Measurements from ENCODE around the gene TCTN2.

GRCh38 chr12:123726962-123727361 is 56.0 kb downstream of the TCTN2 start:
- TF ChIP-seq CTCF (IDR thresholded peaks at IDR 0.05; ENCODE audit: poor library complexity, severe bottlenecking) = no peak
- TF ChIP-seq RAD21 (conservative IDR thresholded peaks at IDR 0.05) = no peak
- no peak for TF ChIP-seq EP300 (conservative IDR thresholded peaks at IDR 0.05; ENCODE audit: poor library complexity, severe bottlenecking)
- no peak for TF ChIP-seq POLR2AphosphoS5 (IDR thresholded peaks at IDR 0.05)
- TF ChIP-seq MXI1 (conservative IDR thresholded peaks at IDR 0.05; ENCODE audit: poor library complexity, severe bottlenecking) = no peak
- TF ChIP-seq TAF1 (IDR thresholded peaks at IDR 0.05; ENCODE audit: low read depth) = no peak
